T-helper 1 cell (primary cell): Measurements from ENCODE around the gene PHF3.

Experiments
- DNase-seq, 5 donors: peaks; one replicate each; pipeline ENCODE4 v3.0.0-alpha.2; 2012 to 2020

The PHF3 gene

GRCh38 chr6:63644668-63645326 lies 9.2 kb downstream of the PHF3 start:
- DNase-seq = no peak

GRCh38 chr6:63649269-63649668 lies 13.7 kb downstream of the PHF3 start:
- DNase-seq = no peak

DNA sequence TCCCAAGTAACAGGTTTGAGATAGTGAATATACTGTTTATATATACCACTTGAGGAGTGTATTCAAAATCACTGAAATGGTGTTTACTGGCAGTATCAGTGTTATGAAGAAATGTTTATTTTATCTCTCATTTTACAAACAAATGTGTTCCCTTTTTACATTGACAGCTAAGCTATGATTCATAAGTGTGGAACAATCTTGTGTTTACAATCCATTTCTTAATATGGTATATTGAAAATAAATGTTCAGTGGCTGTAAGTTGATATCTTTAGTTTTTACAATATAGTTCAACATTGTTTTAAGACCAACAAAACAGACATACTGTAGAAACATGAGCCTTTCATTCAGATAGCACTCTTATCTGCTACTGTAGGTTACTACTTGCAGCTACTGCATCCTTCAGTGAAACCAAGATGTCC lies 14.3 kb downstream of the PHF3 start:
- DNase-seq = no peak

DNA sequence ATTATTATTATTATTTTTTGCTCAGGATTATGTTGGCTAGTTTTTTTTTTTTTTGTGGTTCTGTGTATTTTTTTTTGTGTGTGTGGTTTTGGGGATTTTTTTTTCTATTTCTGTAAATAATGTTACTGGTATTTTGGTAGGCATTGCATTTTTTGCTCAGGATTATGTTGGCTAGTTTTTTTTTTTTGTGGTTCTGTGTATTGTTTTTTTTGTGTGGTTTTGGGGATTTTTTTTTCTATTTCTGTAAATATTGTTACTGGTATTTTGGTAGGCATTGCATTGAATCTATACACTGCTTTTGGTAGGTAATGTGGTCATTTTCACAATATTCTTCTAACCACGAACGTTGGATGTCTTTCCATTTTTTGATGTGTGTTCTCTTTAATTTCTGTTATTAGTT lies 17.4 kb downstream of the PHF3 start:
- no peak for DNase-seq

GRCh38 chr6:63660757-63661156 lies 25.2 kb downstream of the PHF3 start:
- DNase-seq = no peak

DNA sequence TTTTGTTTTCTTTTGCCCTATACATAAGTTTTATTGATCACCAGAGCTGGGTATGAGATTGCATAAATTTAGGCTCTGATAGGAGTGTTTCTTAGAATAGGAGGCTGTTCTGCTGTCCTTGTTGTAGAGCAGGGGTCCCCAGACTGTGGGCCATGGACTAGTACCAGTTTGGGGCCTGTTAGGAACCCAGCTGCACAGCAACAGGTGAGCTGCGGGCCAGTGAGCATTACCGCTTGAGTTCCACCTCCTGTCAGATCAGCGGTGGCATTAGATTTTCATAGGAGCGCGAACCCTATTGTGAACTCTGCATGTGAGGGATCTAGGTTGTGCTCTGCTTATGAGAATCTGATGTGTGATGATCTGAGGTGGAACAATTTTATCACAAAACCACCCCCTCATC lies 26.2 kb downstream of the PHF3 start:
- DNase-seq = no peak

- no peak for DNase-seq
Measured at GRCh38 chr6:63663147-63663955, 27.7 kb downstream of the PHF3 start.

- DNase-seq = no peak
Measured at GRCh38 chr6:63663956-63664281, 28.3 kb downstream of the PHF3 start.

DNA sequence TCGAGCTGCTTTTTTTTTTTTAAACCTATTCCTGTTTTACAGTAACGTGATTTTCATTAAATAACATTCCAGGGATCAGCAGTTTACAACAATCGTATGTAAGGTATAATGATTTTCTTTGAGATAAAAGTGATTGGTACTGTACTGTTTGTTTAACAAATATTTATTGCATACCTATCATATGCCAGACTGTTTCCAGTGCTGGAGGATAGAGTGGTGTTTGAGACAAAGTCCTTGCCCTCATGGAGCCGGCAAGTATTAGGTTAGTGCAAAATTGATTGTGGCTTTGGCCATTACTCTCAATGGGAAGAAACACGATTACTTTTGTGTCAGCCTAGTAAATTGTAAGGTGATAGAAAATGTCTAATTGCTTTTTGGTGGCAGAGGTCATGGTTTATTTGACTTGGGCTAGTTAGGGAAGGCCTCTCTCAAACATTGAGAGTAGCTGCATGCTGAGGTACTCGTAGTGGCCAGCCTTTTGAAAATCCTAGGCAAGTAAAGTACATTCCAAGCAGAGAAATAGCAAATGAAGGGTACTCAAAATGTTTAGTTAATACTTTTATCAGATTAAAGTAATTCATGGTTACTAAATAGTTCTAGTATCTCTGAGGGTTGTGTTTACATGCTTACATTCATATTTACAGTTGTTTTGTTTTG lies 35.6 kb downstream of the PHF3 start:
- DNase-seq = no peak

GRCh38 chr6:63672582-63673129 lies 37.1 kb downstream of the PHF3 start:
- DNase-seq = no peak

DNA sequence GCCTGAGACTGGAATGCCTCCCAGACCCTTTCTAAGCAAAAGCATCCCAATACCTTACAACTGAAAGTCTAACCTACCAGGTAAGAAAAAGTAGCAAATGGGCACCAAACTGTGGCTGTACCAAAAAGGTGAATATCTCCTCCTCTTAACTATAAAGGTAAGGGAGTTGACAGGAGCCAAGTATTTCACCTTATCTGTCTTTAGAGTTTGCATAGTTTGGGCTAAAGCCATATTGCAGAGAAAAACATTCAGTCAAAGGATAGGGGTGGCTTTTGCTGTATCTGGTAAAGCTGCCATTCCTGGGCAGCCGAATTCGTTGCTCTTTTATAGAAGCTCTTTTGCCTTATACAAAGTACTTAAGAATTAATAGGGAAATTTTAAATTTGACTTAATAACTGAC lies 38.1 kb downstream of the PHF3 start:
- no peak for DNase-seq

DNA sequence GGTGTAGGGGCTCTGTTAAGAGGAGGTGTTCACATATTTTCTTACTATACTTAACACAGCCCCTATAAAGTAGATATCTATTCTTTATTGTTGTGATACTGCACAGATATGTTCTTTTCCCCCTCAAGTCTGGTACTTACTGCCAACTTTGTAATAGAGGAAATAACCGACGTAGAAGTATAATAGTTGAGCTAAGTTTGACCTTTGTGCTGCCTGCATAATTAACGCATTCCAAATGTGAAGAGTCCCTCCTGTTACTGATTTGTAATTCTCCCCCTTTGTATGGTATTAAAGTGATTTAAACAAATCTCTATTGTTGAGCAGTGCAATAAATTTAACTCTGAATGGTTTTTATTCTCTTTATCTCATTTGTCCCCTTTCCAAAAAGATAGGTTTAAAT lies 39.0 kb downstream of the PHF3 start:
- DNase-seq = no peak

DNA sequence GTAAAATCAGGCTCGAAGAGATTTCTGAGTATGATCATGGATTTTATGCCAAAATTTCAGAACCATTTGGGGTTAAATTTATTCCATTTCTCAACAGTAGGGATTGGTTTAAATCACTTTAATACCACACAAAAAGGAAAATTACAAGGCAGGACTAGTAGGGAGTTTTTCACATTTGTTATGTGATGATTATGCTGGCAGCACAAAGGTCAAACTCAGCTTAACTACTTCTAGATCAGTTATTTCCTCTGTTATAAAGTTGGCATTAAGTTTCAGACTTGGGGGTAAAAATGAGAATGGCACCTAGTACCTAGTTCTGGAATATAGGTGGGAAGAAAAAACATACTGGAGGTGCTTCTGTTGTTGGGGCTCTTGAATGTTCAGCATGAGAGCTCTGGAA lies 39.5 kb downstream of the PHF3 start:
- DNase-seq = no peak

GRCh38 chr6:63676412-63677114 lies 41.0 kb downstream of the PHF3 start:
- no peak for DNase-seq

GRCh38 chr6:63677282-63677681 lies 41.7 kb downstream of the PHF3 start:
- no peak for DNase-seq

GRCh38 chr6:63683071-63683603 lies 47.5 kb downstream of the PHF3 start:
- no peak for DNase-seq

- DNase-seq = no peak
Measured at GRCh38 chr6:63685446-63686379, 50.1 kb downstream of the PHF3 start.

GRCh38 chr6:63689421-63689820 lies 53.8 kb downstream of the PHF3 start:
- no peak for DNase-seq

GRCh38 chr6:63690221-63690620 lies 54.6 kb downstream of the PHF3 start:
- DNase-seq = no peak

- DNase-seq = peak in 1 of 5 donors; percentile 14
Measured at GRCh38 chr6:63705707-63706106, 70.1 kb downstream of the PHF3 start.

DNA sequence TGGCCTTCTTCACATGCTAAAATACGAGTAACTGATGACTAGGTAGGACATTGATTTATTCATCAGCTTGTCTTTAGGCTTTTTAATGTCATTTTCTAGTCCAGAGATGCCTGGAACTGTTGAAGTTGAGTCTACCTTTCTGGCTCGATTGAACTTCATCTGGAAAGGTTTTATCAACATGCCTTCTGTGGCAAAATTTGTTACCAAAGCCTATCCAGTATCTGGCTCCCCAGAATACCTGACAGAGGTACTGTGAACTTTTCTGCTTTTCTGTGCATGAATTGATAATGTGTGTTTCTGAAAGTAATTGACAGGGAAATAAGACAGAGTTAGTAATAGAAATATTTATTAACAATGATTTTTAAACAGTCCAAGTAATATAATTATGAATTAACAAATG lies 71.0 kb downstream of the PHF3 start:
- no peak for DNase-seq

- DNase-seq = no peak
Measured at GRCh38 chr6:63708631-63709030, 73.0 kb downstream of the PHF3 start.
